HG03103 (cell line): ENCODE results near the gene SORD.

Source experiments
- ATAC-seq: cut with Tn5 transposase; IDR thresholded peaks from one replicate; pipeline ENCODE4 v1.9.1; 2021; ENCODE audit warnings: low read depth; ENCODE audit not compliant: unreplicated experiment

Gene SORD

DNA sequence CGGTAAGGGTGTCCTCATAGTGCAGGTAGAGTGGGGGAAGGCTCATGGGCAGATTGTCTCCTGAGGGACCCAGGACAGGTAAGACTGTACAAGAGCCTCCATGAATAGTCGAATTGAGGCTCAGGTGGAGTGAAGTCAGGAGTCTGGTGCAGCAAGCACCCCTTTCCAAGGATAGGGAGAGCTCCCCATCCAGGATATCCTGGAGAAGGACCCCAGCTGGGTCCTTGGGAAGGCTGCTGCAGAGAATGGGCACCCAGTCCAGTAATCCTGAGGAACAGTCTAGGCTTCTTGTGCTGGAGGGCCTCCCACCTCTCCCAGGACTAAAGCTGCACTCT, 91.7 kb downstream of the SORD start:
- no peak for ATAC-seq

- no peak for ATAC-seq
Observed at GRCh38 chr15:45115312-45115820, 92.4 kb downstream of the SORD start.

- ATAC-seq = no peak
Observed at GRCh38 chr15:45116006-45116481, 93.0 kb downstream of the SORD start.

GRCh38 chr15:45116482-45117307, 93.7 kb downstream of the SORD start:
- no peak for ATAC-seq

DNA sequence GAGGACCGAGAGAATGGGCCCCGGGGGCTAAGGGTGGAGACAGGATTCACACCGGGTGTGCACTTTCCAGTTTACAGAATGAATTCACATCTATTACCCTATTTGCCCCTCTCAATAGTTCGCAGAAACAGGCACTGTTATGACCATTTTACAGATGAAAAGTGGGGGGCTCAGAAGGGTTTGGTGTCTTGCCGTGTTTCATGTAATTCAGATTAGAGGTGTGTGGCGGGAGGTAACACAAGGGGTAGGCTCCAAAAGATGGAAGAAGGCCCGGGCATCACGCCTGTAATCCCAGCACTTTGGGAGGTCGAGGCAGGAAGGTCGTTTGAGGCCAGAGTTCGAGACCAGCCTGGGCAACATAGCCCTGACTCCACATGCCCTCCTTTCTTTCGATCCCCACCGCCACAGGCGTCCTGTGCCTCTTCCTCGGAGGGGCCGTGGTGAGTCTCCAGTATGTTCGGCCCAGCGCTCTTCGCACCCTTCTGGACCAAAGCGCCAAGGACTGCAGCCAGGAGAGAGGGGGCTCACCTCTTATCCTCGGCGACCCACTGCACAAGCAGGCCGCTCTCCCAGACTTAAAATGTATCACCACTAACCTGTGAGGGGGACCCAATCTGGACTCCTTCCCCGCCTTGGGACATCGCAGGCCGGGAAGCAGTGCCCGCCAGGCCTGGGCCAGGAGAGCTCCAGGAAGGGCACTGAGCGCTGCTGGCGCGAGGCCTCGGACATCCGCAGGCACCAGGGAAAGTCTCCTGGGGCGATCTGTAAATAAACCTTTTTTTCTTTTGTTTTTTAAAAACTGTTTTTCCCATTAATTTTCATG, 94.5 kb downstream of the SORD start:
- ATAC-seq = no peak

- peak; percentile 74 for ATAC-seq
Observed at GRCh38 chr15:45118131-45118588, 95.2 kb downstream of the SORD start.

GRCh38 chr15:45118996-45119395, 96.0 kb downstream of the SORD start:
- ATAC-seq = no peak

DNA sequence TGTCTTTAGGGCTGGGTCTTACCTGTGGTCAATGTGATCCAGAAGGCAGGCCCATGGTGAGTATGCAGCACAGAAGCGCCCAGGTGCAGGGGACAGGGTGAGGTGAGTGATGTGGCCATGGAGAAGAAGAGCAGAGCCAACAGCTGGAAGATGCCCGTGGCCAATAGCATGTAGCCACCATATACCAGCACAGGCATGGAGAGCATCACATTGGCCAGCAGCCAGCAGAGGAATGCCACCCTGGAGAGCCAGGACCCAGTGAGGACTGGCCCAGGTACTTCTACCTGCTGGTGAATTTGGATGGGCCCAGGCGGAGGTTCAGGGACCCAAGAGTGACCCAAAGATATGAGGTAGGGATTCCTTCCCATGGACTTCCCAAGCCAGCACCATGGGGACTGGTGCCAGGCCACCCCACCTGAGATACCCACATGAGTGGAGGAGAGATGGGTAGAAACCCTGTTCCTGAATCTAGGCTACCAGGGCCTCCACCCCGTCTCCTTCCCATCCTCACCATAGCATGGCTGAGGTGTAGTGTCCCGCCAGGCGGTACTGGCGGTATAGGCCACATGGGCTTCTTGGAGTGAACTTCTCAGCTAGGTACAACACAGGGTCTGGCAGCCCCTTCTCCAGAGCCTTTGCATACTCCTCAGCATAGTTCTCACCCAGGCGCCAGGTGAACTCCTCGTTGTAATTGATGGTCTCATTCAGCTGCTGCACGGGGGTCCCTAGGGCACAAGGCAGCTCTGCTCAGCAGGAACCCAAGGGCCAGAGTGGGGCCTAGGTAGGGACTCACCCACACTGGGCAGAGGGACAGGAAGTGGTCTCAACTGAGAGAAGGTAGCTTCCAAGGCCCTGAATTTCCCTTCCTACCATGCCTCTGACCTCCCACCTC, 97.3 kb downstream of the SORD start:
- no peak for ATAC-seq

DNA sequence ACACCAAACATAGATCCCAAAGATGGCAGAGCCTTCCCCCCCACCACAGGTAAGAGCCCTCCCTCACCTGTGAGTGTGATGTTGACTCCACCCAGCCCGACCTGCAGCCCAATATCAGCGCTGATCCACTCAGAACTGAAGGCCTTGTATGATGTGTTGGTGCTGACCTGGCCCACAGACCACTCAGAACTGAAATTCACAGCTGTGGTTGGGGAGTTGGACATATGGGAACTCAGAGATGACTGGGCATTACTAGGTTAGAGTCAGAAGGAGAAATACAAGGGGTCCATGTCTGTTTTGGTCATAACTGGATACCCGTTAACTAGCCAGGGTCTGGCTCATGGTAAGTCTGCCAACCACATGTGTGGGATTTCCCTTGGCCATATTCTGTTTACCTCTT, 98.0 kb downstream of the SORD start:
- ATAC-seq = no peak

DNA sequence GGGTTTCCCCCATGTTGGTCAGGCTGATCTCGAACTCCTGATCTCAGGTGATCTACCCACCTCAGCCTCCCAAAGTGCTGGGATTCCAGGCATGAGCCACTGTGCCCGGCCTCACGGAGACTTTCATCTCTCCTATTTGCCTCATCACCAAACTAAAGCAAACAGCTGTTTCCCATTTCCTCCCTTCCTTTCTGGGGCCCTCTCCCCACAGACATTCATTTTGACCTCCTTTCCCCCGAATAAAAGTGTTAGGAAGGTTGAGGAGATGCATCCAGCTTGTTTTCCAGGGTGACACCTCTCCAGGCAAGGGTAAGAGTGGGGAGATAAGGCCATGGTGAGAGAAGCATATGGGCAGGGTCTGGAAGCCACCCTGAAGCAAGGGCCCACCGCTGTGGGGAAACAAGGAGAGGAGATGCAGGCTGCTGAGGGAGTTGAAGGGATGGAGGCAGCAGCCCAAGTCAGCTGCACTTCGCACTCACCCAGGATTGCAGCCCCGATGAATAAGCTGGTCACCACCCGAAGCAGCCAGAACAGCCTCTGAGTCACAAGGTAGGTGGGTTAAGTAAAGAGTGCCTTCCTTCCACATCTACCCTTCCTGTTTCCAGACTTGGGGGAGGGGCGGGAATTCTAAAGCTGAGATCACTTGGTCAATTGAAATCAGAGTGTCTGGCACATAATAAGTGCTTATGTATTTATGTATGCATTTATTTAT, 98.9 kb downstream of the SORD start:
- no peak for ATAC-seq

GRCh38 chr15:45122719-45123118, 99.7 kb downstream of the SORD start:
- no peak for ATAC-seq

DNA sequence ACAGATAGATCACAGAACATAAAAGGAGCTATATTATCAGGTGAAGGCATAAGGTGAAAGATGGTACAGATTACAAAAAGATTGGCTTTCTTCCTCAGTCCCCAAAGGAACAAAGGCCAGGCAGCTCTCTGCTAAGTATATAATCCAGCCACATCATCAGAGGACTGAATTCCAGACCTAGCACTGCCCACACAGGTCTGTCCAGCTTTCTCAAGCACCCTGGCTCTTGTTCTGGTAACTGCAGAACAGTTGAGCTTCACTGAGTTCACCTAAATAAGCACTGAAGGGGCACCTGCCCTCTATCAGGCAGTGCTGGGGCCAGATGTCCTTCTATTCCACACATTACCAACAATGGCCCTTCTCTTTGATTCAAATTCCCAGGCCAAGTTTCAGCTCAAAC, 100.4 kb downstream of the SORD start:
- no peak for ATAC-seq

GRCh38 chr15:45126535-45127158, 103.7 kb downstream of the SORD start:
- no peak for ATAC-seq
